Measurements from ENCODE around the gene FETUB. TPM values are rescaled to one million over a fixed set of nuclear protein-coding genes. Genes with fewer than 3 reads are reported as not detected.

FETUB gene
- total RNA-seq, 1 experiment from 2014 or later, result not detected

GRCh38 chr3:186682812-186683211 lies 42.6 kb downstream of the FETUB start:
- POLR2A ChIA-PET, result no interaction called here
- Histone ChIP-seq H3K36me3 (ENCODE audit: control insufficient read depth in 1 of 2, insufficient read depth in 2 of 2, low read length in 2 of 2) (no peaks in the 10 kb centered on the region), H2AFZ (ENCODE audit: low read depth, low read length, poor library complexity, severe bottlenecking) (no peak overlapping the region), H3K27me3 (ENCODE audit: insufficient read depth, low read length) (0 out of 2 replicates have a peak, but pooled peaks cover 3% of the 10 kb centered on the region), H3K9ac (ENCODE audit: low read length) (no peak overlapping the region), H3K4me2 (ENCODE audit: low read length) (no peak overlapping the region), H3K4me3 (replicated peaks in 1 of 2; ENCODE audit: low read depth in 1 of 2, low read length in 2 of 2) (no peak overlapping the region), H3K4me1 (ENCODE audit: control insufficient read depth in 1 of 2, insufficient read depth in 2 of 2, low read length in 2 of 2) (no peaks in the 10 kb centered on the region), H3K9me3 (ENCODE audit: control insufficient read depth in 1 of 2, insufficient read depth in 1 of 2, low read depth in 1 of 2, low read length in 2 of 2) (no peaks in the 10 kb centered on the region), H3K9me2 (ENCODE audit: insufficient read depth) (no peaks in the 10 kb centered on the region), H3K27ac (ENCODE audit: low read depth, low read length) (no peak overlapping the region), H4K20me1 (ENCODE audit: insufficient read depth) (no peaks in the 10 kb centered on the region), H3K79me2 (ENCODE audit: insufficient read depth, low read length) (no peaks in the 10 kb centered on the region)
- intact Hi-C loops (cut with micrococcal nuclease), result no loop called here
- no peak for ATAC-seq
- no TSS peak for BruUV-seq (replicated peaks)
- RAD21 ChIA-PET (ENCODE audit: low non-redundant PET in 1 of 2, low total read pairs in 2 of 2, uncharacterized antibody in 2 of 2, unreplicated experiment in 2 of 2), result no interaction called here
- no peak for DNase-seq (ENCODE audit: low read depth, low spot score)
- CTCF ChIA-PET, result no interaction called here
- TF ChIP-seq SP1 (IDR thresholded peaks at IDR 0.05; ENCODE audit: low read depth), result no peak
- no peak for TF ChIP-seq CEBPB (IDR thresholded peaks at IDR 0.05; ENCODE audit: low read depth)
- TF ChIP-seq FOSL1 (IDR thresholded peaks at IDR 0.05; ENCODE audit: low read depth), result no peak
- no peak for TF ChIP-seq POLR2A (IDR thresholded peaks at IDR 0.05; ENCODE audit: borderline replicate concordance, extremely low read depth, insufficient read depth, insufficient read length)
- TF ChIP-seq POLR2AphosphoS5 (IDR thresholded peaks at IDR 0.05; ENCODE audit: low read depth, low read length), result no peak
- TF ChIP-seq EZH2phosphoT487 (IDR thresholded peaks at IDR 0.05; ENCODE audit: borderline replicate concordance), result no peak
- no peak for TF ChIP-seq SIN3A (IDR thresholded peaks at IDR 0.05; ENCODE audit: low read depth)
- TF ChIP-seq JUND (IDR thresholded peaks at IDR 0.05), result no peak
- TF ChIP-seq, protein P1, sequence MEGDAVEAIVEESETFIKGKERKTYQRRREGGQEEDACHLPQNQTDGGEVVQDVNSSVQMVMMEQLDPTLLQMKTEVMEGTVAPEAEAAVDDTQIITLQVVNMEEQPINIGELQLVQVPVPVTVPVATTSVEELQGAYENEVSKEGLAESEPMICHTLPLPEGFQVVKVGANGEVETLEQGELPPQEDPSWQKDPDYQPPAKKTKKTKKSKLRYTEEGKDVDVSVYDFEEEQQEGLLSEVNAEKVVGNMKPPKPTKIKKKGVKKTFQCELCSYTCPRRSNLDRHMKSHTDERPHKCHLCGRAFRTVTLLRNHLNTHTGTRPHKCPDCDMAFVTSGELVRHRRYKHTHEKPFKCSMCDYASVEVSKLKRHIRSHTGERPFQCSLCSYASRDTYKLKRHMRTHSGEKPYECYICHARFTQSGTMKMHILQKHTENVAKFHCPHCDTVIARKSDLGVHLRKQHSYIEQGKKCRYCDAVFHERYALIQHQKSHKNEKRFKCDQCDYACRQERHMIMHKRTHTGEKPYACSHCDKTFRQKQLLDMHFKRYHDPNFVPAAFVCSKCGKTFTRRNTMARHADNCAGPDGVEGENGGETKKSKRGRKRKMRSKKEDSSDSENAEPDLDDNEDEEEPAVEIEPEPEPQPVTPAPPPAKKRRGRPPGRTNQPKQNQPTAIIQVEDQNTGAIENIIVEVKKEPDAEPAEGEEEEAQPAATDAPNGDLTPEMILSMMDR (IDR thresholded peaks at IDR 0.05 in 2 of 3, conservative IDR thresholded peaks at IDR 0.05 in 1 of 3; ENCODE audit: borderline replicate concordance in 1 of 3, insufficient read depth in 1 of 3, low read depth in 2 of 3, low read length in 2 of 3), result no peak
- no peak for TF ChIP-seq ZNF274 (IDR thresholded peaks at IDR 0.05; ENCODE audit: low read depth, low read length)
- TF ChIP-seq CBX3 (IDR thresholded peaks at IDR 0.05; ENCODE audit: low read depth), result no peak
- no peak for TF ChIP-seq YY1 (IDR thresholded peaks at IDR 0.05; ENCODE audit: extremely low read depth, insufficient replicate concordance, low read depth, low read length)
- TF ChIP-seq ELF1 (IDR thresholded peaks at IDR 0.05; ENCODE audit: borderline replicate concordance, low read depth), result no peak
- no peak for TF ChIP-seq ATF3 (IDR thresholded peaks at IDR 0.05)

All from HCT116 (cell line).